Activated CD4-positive, alpha-beta T cell treated with anti-CD3 and anti-CD28 coated beads, Interleukin-2, Interleukin-6, amounts not matched to agents 100 ng/mL and 50 ng/mL, durations not matched to agents 16 hours and 8 hours (primary cell): ENCODE results near the gene MRPL51.

Experiments
- DNase-seq: peaks from one replicate; pipeline ENCODE4 v3.0.0-alpha.2; 2020

The MRPL51 gene

DNA sequence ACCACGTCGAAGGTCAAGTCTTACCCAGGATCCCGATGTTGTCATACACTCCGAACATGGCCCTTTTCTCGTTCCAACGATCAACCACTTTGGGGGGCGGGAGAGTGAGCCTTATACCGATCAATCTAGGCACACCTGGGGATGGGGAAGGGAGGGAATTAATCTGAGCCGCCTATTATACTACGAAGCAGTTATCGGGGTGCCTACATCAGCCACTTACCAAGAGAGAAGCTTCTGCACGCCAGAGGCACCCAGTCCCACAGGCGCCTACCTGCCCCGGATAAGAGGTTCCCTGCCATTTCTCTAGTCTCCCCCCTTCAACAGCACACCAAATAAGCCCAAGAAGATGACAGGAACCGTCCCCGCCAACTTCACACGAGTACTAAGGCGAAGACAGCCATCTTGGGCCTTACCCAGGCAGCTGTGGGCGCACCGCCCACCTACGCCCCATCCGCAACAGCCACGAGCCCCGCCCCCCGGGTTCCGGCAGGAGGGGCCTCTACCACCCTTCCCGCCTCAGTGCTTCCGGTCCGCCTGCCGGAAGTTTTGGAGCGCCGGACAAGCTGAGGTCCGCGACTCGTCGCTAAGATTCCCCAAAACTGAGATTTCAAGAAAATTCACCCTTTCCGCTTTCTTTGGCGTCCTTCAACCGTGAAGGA, at the start of gene MRPL51:
MRPL51 (minus strand) TSS at position 425 of the 659 bp plus-strand sequence; CDS start at position 299, 126 bp downstream.
- peak; percentile 97 for DNase-seq

DNA sequence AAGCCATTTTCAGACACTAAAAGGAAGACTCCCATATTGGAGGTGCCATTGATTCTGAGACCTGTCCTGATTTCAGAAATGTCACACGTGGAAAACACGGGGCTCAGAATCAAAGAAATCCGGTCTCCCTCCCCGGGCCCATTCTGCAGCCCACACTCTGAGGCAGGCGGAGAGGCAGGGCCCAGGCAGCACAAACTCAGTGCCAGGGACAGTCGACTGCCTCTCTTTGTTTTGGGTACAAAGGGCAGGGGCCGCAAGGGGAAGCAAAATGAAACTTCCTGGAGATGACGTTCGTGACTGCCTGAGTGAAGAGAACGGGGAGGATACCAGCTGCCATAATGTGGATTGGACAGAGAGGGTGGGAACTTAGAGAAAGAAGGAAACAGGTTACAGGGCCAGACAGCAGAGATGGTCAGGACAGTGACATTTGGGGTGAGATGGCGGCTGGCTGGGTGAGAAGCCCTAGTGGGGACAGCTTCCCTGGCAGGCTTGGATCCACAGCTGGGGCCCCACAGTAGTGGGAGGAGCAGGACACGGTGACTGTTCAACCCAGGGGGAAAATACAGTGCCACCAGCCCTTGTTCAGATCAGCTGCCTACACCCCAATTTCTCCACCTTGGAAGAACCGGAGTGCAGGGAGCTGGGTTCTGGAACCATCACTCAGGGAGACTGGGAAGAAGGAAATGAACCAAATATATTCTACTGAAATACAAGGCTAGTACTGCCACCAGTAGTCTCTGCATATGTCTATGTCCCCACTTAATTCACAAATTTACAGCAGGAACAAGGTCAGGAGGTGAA, 49.3 kb upstream of the MRPL51 start:
- DNase-seq: no peak

DNA sequence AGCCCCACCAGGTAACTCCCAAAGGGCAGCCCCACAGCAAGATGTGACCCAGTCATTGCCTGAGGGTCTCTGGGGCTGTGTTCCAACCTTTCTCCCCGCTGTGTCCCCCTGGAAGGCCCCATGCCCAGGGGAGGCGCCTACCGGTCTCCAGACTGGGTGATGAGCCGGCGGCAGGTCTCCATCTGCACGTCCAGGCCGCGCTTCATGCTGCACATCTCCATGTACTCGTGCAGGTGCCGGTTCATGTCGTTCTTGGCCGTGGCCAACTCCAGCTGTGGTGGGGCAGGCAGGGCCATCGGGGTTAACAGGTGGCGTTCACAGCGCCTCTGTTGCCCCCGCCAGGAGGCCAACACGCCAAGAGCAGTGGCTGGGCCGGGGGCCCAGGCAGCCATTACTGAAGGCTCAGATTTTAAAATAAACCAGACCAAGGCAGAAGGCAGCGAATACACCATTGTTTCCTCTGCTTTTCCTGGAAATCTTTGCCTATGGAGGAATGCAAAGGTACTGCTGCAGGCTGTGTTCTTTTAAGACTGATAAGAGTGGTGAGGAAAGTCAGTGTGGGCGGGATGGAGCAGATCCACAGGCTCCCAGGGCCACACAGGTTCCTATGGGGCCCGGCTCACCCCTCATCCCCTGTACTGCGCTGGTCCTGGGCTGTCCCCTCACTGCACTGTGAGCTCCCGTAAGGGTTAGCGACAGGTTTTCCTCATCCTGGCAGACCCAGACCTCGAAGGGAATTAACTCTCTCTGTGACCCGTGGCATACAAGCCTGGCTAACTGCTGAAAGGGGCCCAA, 48.5 kb upstream of the MRPL51 start:
- no peak for DNase-seq

DNA sequence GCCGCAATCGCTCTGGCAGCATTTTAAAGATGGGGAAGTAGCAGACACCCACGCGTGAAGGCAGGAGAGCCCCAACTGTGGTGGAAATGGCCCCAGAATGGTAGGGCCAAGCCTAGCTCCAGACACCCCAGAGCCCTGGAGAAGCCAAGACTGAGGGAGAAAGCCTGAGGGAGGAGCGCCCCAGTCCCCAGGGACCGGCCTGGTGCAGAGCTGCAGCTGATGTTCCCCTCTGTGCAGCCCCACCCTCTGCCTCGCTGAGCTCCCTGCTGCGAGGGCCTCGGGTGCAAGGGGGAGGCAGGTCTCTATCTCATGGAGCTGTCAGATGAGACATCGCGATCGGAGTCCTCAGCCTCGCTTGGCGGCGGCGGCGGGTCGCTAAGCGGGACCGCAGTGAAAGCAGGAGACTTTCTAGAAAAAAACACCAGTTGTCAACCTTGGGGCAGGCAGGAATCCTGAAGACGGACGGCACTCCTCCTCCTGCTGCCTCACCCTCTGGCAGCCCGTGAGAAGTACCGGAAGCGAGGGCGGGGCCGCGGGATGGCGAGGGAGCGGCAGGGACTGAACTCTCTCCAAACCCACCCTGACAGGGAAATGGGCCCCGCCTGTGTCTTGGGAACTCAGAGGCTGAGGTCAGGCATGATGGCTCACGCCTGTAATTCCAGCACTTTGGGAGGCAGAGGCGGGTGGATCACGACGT, 47.3 kb upstream of the MRPL51 start:
- DNase-seq: peak; percentile 70

DNA sequence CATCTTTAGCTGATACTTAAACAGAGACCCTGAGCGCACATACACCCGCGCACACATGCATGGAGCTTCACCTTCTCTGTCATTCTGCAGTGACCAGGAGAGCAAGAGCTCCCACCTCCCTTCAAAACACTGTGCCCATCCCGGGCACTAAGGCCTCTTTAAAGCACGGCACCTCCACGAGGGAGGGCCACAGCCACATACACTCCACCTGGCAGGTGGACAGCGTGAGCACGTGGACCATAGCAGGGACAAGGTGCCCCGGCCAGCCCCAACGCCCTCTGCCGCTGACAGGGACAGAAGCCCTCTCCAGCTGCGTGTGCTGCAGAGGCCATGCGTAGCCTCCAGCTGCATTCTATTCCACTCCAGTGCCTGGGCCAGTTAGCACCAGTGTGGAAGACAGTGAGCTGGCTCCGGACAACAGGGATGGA, 46.7 kb upstream of the MRPL51 start:
- peak; percentile 36 for DNase-seq

DNA sequence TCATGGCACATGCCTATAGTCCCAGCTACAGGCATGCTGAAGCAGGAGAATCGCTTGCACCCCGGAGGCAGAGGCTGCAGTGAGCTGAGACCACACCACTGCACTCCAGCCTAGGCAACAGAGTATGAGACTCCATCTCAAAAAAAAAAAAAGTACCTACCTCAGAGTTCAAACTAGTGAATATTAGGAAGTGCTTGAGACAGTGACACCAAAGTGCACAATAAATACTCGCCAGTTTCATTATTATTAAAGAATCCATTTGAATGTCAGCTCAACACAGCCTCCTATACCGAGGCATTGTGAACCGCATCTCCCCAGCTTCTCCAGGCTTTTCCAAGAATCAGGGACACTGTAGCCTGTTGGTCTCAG, 46.2 kb upstream of the MRPL51 start:
- DNase-seq: no peak

DNA sequence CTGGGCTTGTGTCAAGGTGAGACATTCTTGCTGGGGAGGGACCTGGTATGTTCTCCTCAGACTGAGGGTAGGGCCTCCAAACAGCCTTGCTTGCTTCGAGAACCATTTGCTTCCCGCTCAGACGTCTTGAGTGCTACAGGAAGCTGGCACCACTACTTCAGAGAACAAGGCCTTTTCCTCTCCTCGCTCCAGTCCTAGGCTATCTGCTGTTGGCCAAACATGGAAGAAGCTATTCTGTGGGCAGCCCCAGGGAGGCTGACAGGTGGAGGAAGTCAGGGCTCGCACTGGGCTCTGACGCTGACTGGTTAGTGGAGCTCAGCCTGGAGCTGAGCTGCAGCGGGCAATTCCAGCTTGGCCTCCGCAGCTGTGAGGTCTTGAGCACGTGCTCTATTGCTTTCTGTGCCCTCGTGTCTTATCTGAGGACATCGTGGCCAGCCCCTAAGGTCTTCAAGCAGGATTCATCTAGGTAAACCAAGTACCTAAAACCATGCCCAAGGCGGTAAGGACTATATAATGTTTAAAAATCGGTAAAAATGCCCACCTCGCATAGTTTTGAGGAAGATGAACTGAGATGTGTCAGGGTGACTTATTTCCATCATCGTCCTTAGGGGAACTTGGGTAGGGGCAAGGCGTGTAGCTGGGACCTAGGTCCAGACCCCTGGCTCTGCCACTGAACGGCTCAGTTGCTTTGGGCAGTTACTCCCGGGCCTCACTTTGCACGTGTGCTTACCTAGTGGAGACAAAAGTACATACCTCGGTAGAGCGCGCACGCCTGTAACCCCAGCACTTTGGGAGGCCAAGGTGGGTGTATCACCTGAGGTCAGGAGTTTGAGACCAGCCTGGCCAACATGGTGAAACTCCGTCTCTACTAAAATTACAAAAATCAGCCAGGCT, 45.6 kb upstream of the MRPL51 start:
- peak; percentile 69 for DNase-seq

DNA sequence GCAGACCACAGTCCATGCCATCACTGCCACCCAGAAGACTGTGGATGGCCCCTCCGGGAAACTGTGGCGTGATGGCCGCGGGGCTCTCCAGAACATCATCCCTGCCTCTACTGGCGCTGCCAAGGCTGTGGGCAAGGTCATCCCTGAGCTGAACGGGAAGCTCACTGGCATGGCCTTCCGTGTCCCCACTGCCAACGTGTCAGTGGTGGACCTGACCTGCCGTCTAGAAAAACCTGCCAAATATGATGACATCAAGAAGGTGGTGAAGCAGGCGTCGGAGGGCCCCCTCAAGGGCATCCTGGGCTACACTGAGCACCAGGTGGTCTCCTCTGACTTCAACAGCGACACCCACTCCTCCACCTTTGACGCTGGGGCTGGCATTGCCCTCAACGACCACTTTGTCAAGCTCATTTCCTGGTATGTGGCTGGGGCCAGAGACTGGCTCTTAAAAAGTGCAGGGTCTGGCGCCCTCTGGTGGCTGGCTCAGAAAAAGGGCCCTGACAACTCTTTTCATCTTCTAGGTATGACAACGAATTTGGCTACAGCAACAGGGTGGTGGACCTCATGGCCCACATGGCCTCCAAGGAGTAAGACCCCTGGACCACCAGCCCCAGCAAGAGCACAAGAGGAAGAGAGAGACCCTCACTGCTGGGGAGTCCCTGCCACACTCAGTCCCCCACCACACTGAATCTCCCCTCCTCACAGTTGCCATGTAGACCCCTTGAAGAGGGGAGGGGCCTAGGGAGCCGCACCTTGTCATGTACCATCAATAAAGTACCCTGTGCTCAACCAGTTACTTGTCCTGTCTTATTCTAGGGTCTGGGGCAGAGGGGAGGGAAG, 44.7 kb upstream of the MRPL51 start:
- DNase-seq: peak; percentile 88

DNA sequence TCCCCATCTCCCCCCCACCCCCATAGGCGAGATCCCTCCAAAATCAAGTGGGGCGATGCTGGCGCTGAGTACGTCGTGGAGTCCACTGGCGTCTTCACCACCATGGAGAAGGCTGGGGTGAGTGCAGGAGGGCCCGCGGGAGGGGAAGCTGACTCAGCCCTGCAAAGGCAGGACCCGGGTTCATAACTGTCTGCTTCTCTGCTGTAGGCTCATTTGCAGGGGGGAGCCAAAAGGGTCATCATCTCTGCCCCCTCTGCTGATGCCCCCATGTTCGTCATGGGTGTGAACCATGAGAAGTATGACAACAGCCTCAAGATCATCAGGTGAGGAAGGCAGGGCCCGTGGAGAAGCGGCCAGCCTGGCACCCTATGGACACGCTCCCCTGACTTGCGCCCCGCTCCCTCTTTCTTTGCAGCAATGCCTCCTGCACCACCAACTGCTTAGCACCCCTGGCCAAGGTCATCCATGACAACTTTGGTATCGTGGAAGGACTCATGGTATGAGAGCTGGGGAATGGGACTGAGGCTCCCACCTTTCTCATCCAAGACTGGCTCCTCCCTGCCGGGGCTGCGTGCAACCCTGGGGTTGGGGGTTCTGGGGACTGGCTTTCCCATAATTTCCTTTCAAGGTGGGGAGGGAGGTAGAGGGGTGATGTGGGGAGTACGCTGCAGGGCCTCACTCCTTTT, 44.0 kb upstream of the MRPL51 start:
- DNase-seq: peak; percentile 47

DNA sequence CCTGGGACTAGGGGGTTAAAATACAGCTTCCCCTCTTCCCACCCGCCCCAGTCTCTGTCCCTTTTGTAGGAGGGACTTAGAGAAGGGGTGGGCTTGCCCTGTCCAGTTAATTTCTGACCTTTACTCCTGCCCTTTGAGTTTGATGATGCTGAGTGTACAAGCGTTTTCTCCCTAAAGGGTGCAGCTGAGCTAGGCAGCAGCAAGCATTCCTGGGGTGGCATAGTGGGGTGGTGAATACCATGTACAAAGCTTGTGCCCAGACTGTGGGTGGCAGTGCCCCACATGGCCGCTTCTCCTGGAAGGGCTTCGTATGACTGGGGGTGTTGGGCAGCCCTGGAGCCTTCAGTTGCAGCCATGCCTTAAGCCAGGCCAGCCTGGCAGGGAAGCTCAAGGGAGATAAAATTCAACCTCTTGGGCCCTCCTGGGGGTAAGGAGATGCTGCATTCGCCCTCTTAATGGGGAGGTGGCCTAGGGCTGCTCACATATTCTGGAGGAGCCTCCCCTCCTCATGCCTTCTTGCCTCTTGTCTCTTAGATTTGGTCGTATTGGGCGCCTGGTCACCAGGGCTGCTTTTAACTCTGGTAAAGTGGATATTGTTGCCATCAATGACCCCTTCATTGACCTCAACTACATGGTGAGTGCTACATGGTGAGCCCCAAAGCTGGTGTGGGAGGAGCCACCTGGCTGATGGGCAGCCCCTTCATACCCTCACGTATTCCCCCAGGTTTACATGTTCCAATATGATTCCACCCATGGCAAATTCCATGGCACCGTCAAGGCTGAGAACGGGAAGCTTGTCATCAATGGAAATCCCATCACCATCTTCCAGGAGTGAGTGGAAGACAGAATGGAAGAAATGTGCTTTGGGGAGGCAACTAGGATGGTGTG, 43.1 kb upstream of the MRPL51 start:
- DNase-seq: peak; percentile 45

DNA sequence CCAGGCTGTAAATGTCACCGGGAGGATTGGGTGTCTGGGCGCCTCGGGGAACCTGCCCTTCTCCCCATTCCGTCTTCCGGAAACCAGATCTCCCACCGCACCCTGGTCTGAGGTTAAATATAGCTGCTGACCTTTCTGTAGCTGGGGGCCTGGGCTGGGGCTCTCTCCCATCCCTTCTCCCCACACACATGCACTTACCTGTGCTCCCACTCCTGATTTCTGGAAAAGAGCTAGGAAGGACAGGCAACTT, 42.6 kb upstream of the MRPL51 start:
- no peak for DNase-seq

DNA sequence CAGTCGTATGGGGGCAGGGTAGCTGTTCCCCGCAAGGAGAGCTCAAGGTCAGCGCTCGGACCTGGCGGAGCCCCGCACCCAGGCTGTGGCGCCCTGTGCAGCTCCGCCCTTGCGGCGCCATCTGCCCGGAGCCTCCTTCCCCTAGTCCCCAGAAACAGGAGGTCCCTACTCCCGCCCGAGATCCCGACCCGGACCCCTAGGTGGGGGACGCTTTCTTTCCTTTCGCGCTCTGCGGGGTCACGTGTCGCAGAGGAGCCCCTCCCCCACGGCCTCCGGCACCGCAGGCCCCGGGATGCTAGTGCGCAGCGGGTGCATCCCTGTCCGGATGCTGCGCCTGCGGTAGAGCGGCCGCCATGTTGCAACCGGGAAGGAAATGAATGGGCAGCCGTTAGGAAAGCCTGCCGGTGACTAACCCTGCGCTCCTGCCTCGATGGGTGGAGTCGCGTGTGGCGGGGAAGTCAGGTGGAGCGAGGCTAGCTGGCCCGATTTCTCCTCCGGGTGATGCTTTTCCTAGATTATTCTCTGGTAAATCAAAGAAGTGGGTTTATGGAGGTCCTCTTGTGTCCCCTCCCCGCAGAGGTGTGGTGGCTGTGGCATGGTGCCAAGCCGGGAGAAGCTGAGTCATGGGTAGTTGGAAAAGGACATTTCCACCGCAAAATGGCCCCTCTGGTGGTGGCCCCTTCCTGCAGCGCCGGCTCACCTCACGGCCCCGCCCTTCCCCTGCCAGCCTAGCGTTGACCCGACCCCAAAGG, 42.1 kb upstream of the MRPL51 start:
- peak; percentile 90 for DNase-seq

DNA sequence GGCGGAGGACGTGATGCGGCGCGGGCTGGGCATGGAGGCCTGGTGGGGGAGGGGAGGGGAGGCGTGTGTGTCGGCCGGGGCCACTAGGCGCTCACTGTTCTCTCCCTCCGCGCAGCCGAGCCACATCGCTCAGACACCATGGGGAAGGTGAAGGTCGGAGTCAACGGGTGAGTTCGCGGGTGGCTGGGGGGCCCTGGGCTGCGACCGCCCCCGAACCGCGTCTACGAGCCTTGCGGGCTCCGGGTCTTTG, 41.6 kb upstream of the MRPL51 start:
- DNase-seq: no peak

DNA sequence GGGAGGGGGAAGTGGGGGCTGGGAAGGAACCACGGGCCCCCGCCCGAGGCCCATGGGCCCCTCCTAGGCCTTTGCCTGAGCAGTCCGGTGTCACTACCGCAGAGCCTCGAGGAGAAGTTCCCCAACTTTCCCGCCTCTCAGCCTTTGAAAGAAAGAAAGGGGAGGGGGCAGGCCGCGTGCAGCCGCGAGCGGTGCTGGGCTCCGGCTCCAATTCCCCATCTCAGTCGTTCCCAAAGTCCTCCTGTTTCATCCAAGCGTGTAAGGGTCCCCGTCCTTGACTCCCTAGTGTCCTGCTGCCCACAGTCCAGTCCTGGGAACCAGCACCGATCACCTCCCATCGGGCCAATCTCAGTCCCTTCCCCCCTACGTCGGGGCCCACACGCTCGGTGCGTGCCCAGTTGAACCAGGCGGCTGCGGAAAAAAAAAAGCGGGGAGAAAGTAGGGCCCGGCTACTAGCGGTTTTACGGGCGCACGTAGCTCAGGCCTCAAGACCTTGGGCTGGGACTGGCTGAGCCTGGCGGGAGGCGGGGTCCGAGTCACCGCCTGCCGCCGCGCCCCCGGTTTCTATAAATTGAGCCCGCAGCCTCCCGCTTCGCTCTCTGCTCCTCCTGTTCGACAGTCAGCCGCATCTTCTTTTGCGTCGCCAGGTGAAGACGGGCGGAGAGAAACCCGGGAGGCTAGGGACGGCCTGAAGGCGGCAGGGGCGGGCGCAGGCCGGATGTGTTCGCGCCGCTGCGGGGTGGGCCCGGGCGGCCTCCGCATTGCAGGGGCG, 41.0 kb upstream of the MRPL51 start, which contains the start of gene GAPDH:
GAPDH (plus strand) TSS at position 595 of the 772 bp plus-strand sequence. CDS start 316 bp downstream, outside the sequence.
- DNase-seq: peak; percentile 96

DNA sequence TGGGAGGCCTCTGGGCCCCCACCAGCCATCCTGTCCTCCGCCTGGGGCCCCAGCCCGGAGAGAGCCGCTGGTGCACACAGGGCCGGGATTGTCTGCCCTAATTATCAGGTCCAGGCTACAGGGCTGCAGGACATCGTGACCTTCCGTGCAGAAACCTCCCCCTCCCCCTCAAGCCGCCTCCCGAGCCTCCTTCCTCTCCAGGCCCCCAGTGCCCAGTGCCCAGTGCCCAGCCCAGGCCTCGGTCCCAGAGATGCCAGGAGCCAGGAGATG, 40.5 kb upstream of the MRPL51 start:
- no peak for DNase-seq

DNA sequence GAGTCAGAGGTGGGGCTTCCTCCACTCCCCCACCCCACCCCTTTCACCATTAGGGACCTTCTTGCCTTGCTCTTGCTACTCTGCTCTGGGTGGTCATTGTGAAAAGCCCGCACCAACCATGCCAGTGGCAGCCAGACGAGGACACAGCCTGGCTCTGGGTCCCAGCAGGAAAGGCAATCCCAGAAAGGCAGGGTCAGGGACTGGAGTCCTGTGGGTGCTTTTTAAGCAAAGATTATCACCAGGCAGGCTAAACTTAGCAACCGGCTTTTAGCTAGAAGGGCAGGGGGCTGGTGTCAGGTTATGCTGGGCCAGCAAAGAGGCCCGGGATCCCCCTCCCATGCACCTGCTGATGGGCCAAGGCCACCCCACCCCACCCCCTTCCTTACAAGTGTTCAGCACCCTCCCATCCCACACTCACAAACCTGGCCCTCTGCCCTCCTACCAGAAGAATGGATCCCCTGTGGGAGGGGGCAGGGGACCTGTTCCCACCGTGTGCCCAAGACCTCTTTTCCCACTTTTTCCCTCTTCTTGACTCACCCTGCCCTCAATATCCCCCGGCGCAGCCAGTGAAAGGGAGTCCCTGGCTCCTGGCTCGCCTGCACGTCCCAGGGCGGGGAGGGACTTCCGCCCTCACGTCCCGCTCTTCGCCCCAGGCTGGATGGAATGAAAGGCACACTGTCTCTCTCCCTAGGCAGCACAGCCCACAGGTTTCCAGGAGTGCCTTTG, 40.0 kb upstream of the MRPL51 start:
- DNase-seq: peak; percentile 77

DNA sequence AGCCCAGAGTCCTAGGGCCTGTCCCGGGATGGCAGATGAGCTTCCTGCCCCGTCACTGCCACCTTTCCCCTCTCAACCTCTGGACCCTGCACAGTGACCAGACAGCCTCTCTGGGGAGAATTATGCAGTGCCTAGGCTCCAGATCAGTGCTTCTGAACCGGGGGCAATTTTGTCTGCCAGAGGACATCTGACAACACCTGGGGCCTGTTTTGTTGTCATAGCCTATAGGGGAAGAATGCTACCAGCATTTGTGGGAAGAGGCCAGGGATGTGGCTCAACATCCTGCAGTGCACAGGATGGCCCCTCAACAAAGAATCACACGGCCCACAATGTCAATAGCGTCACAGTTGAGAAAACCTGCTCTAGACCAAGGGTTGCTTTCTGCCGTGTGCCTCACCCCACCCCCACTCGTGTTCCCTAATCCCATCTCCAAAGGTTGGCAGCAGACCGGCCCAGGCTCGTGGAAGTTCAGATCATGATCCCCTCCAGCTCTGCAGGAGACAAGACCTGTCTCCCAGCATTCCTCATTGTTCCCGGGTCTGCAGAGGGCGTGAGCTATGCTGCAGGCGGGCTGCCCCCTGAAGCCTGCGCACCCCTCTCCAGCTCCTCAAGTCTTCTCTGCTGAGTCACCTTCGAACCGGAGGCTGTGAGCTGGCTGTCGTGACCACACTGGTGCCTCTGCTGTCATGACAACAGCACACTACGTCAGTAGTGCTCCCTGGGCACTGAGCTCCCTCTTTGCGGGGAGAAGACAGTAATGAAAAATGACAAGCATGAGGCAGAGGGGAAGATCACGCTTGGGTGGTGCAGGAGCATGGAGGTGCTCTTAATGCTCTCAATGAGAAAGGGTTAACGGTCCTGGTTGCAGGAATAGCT, 39.2 kb upstream of the MRPL51 start:
- peak; percentile 94 for DNase-seq
